Measurements from ENCODE around the gene DCXR.

The DCXR gene

DNA sequence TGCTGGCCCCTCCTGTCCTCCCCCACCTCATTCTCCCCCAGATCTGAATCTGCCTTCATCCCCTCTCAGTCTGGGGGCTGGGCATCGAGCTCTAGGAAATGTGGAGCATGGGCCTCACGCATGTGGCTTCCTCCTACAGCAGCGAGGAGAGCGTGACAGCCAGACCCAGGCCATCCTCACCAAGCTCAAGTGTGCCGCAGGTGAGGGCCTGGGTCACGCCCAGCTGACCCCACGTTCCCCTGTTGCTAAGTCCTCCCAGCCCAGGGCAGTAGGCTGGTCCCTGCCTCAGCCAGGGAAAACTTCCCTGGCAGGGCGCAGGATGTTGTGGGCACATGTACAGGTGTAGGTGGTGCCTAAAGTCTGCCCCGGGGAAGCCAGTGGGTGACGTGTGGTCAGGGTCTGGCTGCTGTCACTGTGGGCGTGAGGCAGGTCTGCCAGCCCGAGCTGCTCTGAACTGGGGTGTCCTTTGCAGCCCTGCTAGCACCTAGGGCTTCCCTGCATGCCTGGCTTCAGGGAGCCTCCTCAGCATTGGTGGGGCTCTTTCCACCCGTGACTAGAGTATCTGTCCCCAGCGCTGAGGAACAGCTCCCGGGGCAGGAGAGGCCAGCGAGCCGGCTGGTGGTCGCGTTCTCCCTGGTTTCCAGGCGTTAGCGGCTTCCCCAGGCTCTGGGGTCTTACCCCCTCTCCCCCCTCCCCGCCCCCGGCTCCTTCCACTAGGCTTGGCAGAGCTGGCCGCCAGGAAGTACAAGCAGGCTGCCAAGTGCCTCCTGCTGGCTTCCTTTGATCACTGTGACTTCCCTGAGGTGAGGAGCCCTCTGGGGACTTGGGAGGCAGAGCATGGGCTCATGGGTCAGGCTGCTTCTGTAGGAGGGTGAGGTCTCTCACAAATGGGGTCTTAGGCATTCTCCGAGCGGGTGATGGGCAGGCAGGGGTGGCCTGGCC, 17.8 kb upstream of the DCXR start:
- no peak for DNase-seq

DNA sequence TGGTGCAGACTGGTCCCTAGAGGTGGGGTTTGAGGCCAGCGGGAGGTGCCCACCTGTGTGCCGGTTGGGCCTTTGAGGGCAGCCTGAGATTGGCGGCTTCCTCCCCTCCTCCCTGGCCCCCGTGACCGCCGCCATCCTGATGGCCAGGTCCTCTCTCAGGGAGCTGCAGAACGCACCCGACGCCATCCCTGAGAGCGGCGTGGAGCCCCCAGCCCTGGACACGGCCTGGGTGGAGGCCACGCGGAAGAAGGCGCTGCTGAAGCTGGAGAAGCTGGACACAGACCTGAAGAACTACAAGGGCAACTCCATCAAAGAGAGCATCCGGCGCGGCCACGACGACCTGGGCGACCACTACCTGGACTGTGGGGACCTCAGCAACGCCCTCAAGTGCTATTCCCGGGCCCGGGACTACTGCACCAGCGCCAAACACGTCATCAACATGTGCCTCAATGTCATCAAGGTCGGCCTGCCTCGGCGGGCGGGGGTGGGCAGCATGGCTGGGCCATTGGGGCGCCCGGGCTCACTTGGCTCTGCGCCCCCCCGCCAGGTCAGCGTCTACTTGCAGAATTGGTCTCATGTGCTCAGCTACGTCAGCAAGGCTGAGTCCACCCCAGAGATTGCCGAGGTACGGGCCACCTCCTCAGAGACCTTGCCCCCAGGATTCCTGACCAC, 17.0 kb upstream of the DCXR start:
- DNase-seq, result no peak

DNA sequence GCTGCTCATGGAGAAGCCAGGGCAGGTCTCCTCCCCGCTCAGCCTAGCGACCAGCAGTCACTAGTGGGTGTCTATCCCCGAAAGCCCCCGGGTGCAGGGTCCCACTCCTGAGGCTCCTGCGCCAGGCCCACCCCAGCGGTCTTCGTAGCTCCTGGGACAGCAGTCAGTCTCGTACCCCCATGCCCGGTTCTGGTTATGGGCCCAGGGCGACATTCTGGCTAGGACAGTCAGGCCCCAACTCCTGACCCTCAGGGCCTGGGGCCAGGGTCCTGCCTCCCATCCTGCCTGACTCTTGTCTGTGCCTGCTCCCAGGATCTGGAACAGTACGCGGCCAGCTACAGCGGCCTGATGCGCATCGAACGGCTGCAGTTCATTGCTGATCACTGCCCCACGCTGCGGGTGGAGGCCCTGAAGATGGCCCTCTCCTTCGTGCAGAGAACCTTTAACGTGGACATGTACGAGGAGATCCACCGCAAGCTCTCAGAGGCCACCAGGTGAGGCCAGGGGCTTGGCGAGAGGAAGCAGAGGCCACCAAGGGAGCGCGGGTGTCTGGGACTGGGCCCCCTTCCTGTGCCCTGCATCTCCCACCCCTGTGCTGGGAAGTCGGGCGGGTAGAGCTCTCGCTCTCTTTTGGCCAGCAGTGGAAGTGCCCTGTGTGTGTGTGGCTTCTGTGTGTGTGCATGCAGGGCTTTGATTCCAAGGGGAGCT, 16.2 kb upstream of the DCXR start:
- no peak for DNase-seq

DNA sequence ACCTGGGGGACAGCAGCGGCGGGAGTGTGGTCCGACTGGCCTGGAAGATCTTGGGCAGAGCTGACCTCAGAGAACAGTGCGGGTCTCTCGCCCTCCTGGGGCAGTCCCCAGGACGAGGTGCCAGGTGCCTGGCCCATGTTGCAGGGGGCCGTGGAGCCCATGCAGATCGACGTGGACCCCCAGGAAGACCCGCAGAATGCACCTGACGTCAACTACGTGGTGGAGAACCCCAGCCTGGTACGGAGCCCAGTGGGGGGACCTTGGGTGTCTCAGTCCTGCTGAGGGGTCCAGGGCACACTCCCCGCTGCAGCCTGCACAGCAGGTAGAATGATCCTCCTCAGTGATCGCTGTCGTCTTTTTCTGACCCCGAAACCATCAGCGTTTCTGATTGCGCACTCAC, 15.6 kb upstream of the DCXR start:
- DNase-seq, result no peak

DNA sequence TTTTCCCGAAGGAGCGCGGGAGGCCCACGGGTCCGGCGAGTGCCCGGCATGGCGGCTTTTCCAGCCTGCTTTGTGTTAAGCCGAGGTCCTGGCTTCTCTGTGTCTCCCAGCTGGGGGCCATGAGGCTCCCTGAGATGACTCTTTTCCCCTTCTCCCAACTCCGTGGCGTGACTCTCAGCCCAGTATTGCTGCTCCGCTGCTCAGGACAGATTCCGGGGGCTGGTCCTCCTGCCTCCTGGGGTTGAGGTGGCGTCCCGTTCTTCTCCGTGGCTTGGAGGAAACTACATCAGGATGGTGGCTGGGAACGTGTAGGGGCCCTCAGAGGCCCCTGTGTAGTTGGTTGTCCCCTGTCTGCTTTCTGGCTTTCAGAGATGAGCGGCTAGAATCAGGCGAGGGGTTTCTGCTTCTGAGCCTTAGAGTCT, 15.2 kb upstream of the DCXR start:
- no peak for DNase-seq

DNA sequence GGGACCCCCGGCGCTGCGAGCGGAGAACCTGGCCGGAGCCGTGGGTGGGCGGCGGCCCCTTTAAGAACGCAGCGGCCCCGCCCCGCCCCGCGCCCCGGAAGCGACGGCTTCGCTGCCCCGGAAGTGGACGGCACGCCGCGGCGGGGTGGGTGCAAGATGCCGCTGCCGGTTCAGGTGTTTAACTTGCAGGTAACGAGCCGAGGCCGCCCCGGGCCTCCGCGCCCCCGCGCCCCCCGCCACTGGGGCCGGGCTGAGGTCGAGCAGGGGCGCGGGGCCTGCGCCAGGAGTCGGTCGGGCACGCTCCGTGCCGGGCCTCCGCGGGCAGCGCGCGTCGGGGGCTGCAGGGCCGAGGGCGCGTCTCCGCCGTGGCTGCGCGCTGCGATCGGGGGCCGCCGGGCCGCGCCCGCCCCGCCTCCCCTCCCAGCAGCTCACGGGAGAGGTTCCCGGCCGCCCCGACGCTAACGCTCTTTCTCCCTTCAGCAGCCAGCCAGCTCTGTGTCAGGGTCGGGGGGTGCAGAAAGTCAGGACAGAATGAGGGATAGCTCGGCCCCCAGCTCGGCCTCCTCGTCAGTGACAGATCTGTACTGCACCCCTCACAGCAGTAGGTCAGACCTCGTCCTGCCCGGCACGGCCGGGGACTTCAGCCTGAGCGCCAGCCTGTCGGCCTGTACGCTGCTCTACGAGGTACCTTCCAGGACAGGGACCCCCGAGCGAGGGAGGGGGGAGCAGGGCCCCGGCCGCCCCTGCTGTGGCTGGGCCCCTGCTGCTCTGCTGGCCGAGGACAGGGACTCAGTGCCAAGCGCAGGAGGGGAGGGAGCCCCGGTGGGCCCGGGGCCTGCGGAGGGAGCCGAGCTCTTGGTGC, 14.5 kb upstream of the DCXR start, which contains the start of the genes GPS1 and RFNG:
GPS1 (plus strand) TSS at position 123 of the 862 bp plus-strand sequence; CDS start at position 157, 34 bp downstream.
RFNG (minus strand) TSS at position 36 of the 862 bp plus-strand sequence. CDS start 45 bp downstream, outside the sequence.
- peak; percentile 64 to 86 (median 75) for DNase-seq

DNA sequence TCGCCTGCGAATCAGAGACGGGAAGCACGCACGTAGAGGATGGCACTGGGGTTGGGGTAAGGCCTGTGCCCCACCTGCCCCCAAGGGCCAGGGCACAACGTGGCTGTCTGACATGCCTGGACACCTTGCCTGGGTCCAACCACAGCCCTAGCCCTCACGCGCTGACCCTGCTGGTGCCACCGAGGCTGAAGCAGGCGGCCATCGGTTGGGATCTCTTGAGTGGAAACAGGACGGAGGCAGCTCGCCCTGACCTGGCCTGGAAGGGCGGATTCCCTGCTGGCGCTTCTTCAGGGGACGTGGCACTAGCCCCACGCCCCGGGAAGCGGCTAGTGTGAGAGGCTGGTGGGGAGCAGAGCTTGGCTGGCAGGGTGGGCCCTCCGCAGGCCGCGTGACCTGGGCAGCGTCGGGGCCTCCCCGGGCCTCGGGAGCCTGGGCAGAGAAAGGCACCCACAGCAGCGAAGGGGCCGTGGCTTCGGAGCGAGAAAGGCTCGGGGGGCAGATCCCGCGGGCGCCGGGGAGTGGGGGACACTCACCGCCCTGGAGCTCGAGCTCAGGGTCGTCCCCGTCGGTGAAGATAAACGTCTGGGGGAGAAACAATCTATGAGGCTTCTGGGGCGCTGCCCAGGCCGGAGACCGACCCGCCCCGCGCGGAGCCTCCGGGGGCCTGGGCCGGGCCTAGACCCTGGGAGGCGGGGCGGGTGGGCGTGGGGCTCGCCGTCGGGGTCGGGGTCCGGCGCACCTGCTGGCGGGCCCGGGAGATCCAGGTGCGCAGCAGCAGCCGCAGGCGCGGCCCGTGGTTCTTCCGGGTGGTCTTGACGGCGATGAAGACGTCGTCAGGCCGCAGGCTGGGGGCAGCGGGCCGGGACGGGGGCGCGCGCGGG, 13.5 kb upstream of the DCXR start:
- DNase-seq, result no peak

DNA sequence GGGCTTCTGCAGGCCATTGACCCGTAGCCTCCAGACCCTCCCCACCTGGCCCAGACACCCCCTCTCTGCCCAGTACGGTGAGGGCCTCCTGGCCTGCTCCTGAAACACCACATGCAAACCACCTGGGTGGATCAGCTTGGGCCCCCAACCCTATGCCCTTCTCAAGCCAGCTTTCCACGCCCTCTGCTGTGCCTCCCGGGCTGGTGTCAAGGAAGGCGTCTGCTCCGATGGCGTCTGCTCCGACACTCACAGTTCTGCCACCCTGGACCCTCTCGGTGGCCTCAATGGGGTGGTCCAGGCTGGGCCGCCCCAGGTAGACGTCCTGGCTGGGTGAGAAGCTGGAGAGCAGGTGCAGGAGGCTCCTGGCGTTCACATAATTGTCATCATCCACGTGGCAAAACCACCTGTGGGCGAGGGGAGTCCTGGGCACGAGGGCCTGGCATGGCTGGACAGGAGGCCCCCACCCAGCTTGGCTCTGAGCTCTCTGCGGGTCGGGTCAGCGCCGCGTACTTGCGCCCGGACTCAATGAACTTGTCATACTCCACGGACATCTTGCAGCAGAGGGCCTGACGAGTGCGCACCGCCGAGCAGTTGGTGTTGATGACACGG, 12.8 kb upstream of the DCXR start:
- no peak for DNase-seq

DNA sequence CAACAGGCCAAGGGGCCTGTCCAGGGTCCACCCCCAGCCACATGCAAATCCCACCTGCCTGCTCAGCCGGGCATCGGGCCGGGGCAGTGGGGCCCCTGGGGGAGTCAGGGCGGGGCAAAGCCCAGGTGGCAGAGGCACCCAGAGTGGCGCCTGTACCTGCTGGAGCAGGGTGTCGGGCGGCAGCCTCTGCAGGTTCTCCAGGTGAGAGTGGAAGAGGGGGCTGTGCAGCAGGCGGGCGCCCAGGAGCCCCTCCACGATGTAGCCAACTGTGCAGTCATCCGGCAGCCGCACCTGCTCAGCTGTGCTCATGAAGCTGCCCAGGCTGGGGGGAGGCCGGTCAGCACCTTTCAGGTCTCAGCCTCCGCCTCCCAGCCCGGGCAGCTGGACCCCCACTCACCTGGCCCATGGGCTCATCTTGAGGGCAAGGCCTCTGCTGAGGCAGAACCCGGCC, 12.0 kb upstream of the DCXR start:
- DNase-seq, result no peak

DNA sequence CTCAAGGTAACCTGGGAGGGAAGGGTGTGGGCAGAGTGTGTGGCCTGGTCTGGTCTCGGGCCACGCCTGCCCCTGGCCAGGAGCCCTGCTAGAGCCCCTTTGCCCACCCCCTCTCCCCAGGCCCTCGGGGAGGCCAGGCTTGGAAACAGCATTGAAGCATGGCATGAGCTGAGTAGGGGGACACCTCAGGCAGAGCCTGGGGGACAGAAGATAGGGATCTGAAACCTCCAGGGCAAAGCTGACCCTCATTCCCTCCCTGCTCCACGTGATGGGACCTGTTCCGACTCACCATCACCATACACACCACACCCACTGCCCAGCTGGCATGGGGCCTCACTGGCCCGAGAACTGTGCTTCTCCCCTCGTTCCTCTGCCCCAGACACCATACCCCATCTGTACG, 11.6 kb upstream of the DCXR start:
- no peak for DNase-seq

DNA sequence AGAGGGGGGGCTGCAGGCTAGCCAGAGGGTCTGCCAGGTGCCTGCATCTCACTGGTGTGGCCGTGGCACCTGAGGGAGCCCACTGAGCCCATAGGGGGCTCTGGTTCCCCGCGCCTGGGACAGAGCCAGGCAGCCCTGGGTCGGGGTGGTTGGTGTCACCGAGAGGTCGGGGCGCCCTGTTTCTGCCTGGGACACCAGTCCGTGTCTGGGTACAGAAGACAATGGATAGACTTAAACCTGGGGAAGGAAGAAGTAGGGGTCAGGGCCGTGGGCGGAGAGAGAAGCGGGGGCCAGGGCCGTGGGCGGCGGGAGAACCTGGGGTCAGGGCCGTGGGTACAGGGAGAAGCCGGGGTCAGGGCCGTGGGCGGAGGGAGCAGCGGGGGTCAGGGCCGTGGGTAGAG, 11.1 kb upstream of the DCXR start:
- DNase-seq, result no peak

DNA sequence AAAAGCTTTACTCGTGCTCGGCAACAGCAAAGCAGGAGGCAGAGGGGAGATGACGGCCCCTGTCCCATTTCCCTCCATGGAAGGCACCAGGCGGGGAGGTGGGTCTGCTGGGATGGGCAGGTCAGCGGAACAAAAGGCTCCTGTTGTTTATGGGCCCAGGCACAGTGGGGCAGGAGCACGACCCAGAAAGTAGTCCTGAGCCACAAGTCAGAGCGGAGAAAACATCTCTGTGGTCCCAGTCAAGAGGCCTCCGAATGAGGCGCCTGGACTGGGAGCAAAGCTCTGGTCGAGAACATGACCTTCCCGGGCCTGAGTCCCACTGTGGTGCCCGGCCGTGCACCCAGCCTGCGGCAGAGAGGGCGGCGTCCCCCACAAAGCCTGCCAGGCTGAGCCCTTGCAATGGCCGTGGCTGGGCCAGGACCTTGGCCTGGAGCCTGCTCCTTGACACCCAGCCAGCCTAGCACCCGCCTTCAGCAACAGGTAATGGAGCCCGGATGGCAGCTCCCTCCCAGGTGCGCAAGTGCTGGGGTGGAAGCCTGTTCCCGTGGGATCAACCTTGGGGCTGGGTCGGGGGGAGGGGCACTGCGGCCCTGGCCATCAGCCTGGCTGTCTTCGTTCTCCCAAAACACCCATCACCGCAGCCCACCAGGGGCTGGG, 10.5 kb upstream of the DCXR start:
- DNase-seq, result no peak

DNA sequence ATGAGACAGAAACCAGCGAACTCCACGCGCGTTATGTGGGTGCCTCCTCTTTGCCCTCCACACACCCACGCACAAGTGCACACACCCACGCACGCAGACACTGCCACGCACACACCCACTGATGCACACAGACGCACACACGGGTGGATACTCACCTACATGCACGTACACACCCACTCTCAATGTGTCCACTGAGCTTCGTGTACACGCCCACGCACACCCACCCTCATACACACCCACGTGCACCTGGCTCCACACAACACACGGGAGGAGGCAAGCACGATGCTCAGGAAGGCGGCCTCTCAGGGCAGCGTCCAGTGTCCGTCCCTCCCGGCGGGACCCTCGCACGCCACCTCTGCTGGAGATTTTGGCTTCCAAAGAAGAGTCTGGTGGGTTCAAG, 9.9 kb upstream of the DCXR start:
- DNase-seq, result no peak

DNA sequence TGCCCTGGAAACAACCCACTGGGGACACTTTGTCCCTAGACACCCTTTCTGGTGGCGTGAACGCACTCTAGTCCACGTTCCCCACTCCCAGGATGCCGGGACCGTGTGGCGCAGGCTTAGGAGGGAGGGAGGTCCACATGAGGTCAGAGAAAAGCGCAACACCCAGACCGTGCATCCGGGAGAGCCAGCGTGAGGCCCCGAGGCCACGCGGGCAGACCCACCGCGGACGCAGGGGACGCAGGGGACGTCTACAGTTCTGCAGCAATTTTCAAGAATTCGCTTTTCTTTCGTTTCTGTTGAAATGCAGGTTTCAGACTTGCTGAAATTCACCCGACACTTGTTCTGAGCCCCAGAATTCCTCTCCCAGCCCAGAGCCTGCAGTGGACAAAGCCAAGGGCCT, 9.4 kb upstream of the DCXR start:
- DNase-seq, result no peak

DNA sequence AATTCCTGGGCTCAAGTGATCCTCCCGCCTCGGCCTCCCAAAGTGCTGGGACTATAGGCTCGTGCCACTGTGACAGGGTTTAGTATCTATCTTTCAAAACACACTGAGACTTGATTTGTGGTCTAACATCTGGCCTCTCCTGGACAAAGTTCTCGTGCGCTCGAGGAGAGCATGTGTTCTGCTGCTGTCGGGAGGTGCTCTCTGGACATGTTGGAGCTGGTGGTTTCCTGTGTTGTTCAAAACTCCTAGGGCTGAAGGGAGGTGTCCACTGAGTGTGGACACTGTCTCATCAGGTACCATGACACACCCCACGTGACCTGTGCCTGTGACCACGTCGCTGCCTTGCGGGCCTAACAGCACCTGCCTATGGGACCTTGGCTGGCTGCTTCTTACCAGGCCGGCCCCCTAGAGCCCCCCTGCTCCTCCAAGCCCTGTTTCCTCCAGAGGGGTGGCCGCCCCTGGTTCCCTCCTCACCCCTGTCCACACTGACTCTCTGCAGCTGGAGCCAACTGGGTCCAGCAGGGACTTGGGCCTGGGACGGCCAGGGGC, 8.5 kb upstream of the DCXR start:
- no peak for DNase-seq

DNA sequence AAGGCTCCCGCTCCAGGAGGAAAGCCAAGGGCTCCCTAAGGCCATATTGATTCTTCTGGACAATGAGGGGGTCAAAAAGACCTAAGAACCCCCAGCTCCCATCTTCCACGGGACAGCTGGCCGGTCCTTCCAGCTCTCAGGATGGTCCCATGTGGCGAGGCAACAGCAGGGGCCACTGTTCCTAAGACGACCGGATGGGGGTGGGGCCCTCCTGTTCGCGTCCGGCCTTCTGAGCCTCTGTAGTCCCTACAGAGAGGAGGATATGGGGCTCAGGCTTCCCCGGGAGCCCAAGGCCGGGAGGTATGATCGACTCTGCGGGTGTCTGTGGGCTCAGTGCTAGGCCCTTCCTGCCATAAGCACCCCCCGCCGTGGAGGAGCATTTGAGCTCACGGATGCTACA, 6.0 kb upstream of the DCXR start:
- no peak for DNase-seq

DNA sequence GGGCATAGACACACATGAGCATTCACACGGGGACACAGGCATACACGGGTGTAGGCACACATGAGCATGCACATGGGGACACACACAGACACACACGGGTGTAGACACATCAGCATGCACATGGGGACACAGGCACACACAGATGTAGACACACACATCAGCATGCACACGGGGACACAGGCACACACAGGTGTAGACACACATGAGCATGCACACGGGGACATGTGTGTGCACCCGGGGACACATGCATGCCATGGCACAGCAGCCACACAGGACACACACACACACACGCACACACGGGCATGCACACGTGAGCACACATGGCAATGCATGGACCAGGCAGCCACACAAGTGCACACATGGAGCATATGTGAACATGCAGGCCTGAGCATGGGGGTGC, 5.2 kb upstream of the DCXR start:
- DNase-seq, result no peak

DNA sequence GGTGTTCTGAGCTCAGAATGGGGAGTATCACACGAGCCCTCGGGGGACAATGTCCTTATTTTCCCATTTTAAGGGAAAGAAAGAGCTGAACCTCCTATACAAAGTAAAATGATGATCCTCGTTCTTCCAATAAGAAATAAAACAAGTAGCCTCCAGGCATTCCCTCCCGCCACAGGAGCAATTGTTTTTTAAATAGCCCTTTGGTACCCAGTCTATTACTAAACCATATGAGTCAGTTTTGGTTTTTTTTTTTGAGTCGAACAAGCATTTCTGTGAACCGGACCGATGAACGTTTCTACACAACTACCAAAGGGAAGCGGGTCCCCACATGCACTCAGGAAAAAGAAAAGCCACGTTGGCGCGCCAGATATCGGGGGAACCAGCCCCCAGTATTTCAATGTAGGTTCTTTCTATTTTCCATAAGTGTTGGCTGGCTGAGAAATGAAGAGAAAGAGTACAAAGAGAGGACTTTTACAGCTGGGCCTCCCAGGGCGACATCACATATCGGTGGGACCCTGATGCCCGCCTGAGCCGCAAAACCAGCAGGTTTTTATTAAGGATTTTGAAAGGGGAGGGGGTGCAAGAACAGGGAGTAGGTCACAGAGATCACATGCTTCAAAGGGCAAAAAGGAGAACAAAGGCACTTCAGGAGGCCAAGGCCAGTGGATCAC, 3.8 kb upstream of the DCXR start:
- DNase-seq, result no peak

DNA sequence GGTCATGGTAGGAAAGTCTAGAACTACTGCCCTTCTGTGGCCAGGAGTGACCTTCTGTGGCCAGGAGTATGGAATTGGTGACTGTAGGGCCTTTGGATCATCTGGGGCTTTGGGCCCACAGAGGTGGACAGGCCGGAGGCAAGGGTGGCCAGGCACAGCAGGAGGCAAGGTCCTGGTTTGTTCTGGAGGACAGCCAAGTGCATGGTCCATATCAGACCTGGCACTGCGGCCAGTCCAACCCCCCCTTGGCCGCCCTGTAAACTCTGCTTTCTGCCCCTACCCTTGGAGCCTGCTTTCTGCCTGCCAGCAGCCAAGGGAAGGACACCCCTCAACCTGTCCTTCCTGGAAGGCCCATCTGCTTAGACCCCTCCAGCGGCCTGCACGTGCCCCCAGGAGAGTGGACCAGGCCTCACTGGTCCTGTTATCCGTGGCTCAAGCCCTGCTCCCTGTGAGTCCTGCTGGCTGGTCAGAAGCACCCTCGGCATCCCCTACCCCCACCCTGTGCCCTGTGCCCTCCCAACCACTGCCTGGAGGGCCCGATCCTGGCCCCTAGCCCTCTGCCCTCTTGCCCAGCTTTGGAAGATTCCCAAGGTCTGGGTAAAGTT, 2.3 kb upstream of the DCXR start:
- DNase-seq, result no peak

Data from T-helper 2 cell (primary cell).